ENCODE results near the gene NTN3. TPM values are rescaled to one million over a fixed set of nuclear protein-coding genes. Genes with fewer than 3 reads are reported as not detected.
A peak's percentile ranks its signal among the peaks of the same experiment; 100 is the strongest.

The NTN3 gene
- polyA plus RNA-seq, 1 of the 3 experiments (the other 2 are of a cell fraction): 0.28 TPM

GRCh38 chr16:2487517-2487842, 16.4 kb downstream of the NTN3 start:
- ChIA-PET CTCF (interaction anchor here (1.1 to 12.7 kb wide), 3 partner anchors 13 to 22 kb away, joined by 3 to 95 read pairs (median 5); no protein-coding TSS in a partner anchor), POLR2A (interaction anchor here (1.2 kb wide), 1 partner anchor 17 kb away, joined by 3 read pairs; no protein-coding TSS in a partner anchor)
- no peaks in the 10 kb centered on the region for H3K9me2 ChIP-seq
- WGBS (ENCODE audit: low lambda C conversion rate): 85% methylated on average over 8 of the region's 8 CpGs
- H3K9ac ChIP-seq: no peak overlapping the region
- H3K4me2 ChIP-seq: no peak overlapping the region
- no peak for DNase-seq
- no peaks in the 10 kb centered on the region for H3K36me3 ChIP-seq (replicated peaks in 1 of 2; ENCODE audit: control insufficient read depth in 1 of 2, insufficient read depth in 2 of 2, low read length in 1 of 2)
- H3K9me3 ChIP-seq: no peaks in the 10 kb centered on the region
- no peaks in the 10 kb centered on the region for H3F3A ChIP-seq (replicated peaks; ENCODE audit: insufficient read depth)
- H3K27ac ChIP-seq (ENCODE audit: low read depth in 2 of 2, low read length in 1 of 2): no peak overlapping the region; a peak in 1 of 4 replicates
- H4K20me1 ChIP-seq (ENCODE audit: insufficient read depth): no peaks in the 10 kb centered on the region
- peaks cover under 1 to 35% of the 10 kb centered on the region in 2 experiments; a peak in 3 of 4 replicates for H3K4me1 ChIP-seq (ENCODE audit: control insufficient read depth in 1 of 2, insufficient read depth in 2 of 2, low read depth in 1 of 2, low read length in 1 of 2)
- no peak for TF ChIP-seq SIN3A (IDR thresholded peaks at IDR 0.05; ENCODE audit: borderline replicate concordance, low read depth, low read length)
- TF ChIP-seq JUND (IDR thresholded peaks at IDR 0.05): no peak
- TF ChIP-seq GABPA (IDR thresholded peaks at IDR 0.05; ENCODE audit: low read depth): no peak
- no peak for TF ChIP-seq REST (IDR thresholded peaks at IDR 0.05; ENCODE audit: low read depth, low read length)
- no peak for TF ChIP-seq RFX5 (IDR thresholded peaks at IDR 0.05; ENCODE audit: low read length)
- TF ChIP-seq MEF2A (IDR thresholded peaks at IDR 0.05; ENCODE audit: borderline replicate concordance, low read depth): no peak
- no peak for TF ChIP-seq RXRA (IDR thresholded peaks at IDR 0.05; ENCODE audit: borderline replicate concordance, low read depth)
- no peak for TF ChIP-seq YY1 (IDR thresholded peaks at IDR 0.05; ENCODE audit: low read depth)
- TF ChIP-seq TCF12 (IDR thresholded peaks at IDR 0.05): no peak
- no peak overlapping the region for H3K4me3 ChIP-seq (ENCODE audit: low read depth in 2 of 2, low read length in 1 of 2)
- no peaks in the 10 kb centered on the region for H3K27me3 ChIP-seq (ENCODE audit: insufficient read depth)
- H2AFZ ChIP-seq (ENCODE audit: low read depth): no peak overlapping the region
- no peaks in the 10 kb centered on the region for H3K79me2 ChIP-seq (ENCODE audit: insufficient read depth)

GRCh38 chr16:2487903-2488531, 16.9 kb downstream of the NTN3 start:
- ChIA-PET CTCF (interaction anchor here (0.6 to 12.7 kb wide), 7 partner anchors 10 to 26 kb away, joined by 3 to 95 read pairs (median 3); partner anchors contain the start of genes ATP6V0C and TBC1D24), POLR2A (interaction anchor here (0.6 to 1.2 kb wide), 2 partner anchors 17 to 141 kb away, joined by 3 to 4 read pairs; no protein-coding TSS in a partner anchor)
- Histone ChIP-seq H3K4me3 (ENCODE audit: low read depth in 2 of 2, low read length in 1 of 2) (no peak overlapping the region), H2AFZ (ENCODE audit: low read depth) (no peak overlapping the region), H3K27ac (ENCODE audit: low read depth in 2 of 2, low read length in 1 of 2) (peak overlapping the region in 1 of 2 experiments; percentile 29; a peak in 1 of 4 replicates), H4K20me1 (ENCODE audit: insufficient read depth) (no peaks in the 10 kb centered on the region), H3K4me2 (no peak overlapping the region), H3K79me2 (ENCODE audit: insufficient read depth) (no peaks in the 10 kb centered on the region), H3K36me3 (replicated peaks in 1 of 2; ENCODE audit: control insufficient read depth in 1 of 2, insufficient read depth in 2 of 2, low read length in 1 of 2) (no peaks in the 10 kb centered on the region), H3K4me1 (ENCODE audit: control insufficient read depth in 1 of 2, insufficient read depth in 2 of 2, low read depth in 1 of 2, low read length in 1 of 2) (peaks cover 0 to 30% of the 10 kb centered on the region in 2 experiments; a peak in 1 of 4 replicates), H3K9me3 (no peaks in the 10 kb centered on the region), H3K9me2 (no peaks in the 10 kb centered on the region), H3K9ac (no peak overlapping the region), H3F3A (replicated peaks; ENCODE audit: insufficient read depth) (no peaks in the 10 kb centered on the region), H3K27me3 (ENCODE audit: insufficient read depth) (no peaks in the 10 kb centered on the region)
- DNase-seq: peak; percentile 65
- no peak for TF ChIP-seq NFIC (IDR thresholded peaks at IDR 0.05; ENCODE audit: borderline replicate concordance)
- TF ChIP-seq TEAD4 (IDR thresholded peaks at IDR 0.05; ENCODE audit: borderline replicate concordance, insufficient read depth): no peak
- TF ChIP-seq FOXJ3 (CRISPR knock-in tag; IDR thresholded peaks at IDR 0.05): no peak
- TF ChIP-seq RXRA (IDR thresholded peaks at IDR 0.05; ENCODE audit: borderline replicate concordance, low read depth): no peak
- TF ChIP-seq USF1 (IDR thresholded peaks at IDR 0.05; ENCODE audit: borderline replicate concordance, low read depth): no peak
- no peak for TF ChIP-seq ELF1 (IDR thresholded peaks at IDR 0.05)
- no peak for TF ChIP-seq ZBTB33 (IDR thresholded peaks at IDR 0.05; ENCODE audit: borderline replicate concordance, low read depth)
- no peak for TF ChIP-seq EZH2phosphoT487 (IDR thresholded peaks at IDR 0.05; ENCODE audit: borderline replicate concordance, low read depth)
- no peak for TF ChIP-seq GABPA (IDR thresholded peaks at IDR 0.05; ENCODE audit: low read depth)
- WGBS (ENCODE audit: low lambda C conversion rate): 90% methylated on average over 12 of the region's 15 CpGs
